ENCODE results near the gene FRMPD4. TPM values are rescaled to one million over a fixed set of nuclear protein-coding genes. Genes with fewer than 3 reads are reported as not detected.

FRMPD4 gene
- total and polyA plus RNA-seq, 2 experiments from 2014 or later: 0.19 to 0.80 TPM

DNA sequence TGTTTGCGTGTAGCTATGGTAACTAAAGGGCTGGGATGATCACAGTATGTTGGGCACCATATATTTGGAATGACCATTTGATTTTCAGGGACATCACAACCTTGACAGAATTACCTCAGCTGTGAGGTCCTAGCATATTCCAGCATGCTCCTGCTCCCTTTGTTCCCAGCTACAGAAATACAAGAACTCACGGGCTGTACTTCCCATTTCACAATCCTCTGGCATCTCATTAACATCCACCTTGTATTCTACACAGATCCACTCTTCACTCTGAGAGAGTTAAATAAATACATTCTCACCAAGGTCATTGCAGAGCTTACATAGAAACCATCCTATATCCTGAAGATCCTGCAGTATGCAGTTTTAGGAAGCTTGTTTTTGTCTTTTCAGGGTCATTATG is 169.7 kb downstream of the FRMPD4 start:
- Mint-ChIP-seq H3K27me3 (ENCODE audit: insufficient read depth, low read depth, poor library complexity) (no peaks in the 10 kb centered on the region), H3K4me1 (peaks cover 19% of the 10 kb centered on the region; the same call in 2 of the 3 replicates), H3K27ac (no peak overlapping the region), H3K9me3 (peaks cover 5% of the 10 kb centered on the region; the same call in 2 of the 3 replicates), H3K4me3 (no peak overlapping the region), H3K36me3 (ENCODE audit: low read depth) (no peaks in the 10 kb centered on the region)
- H3K4me3 ChIP-seq: no peak overlapping the region
- no peak for DNase-seq (ENCODE audit: low spot score)
- no peaks in the 10 kb centered on the region for H3K36me3 ChIP-seq (ENCODE audit: insufficient read depth)
- no peaks in the 10 kb centered on the region for H3K9me2 ChIP-seq (ENCODE audit: insufficient read depth)
- H3K79me2 ChIP-seq (replicated peaks; ENCODE audit: insufficient read depth): no peaks in the 10 kb centered on the region
- H3F3A ChIP-seq (replicated peaks; ENCODE audit: low read depth): no peaks in the 10 kb centered on the region
- no peaks in the 10 kb centered on the region for H4K20me1 ChIP-seq (replicated peaks; ENCODE audit: insufficient read depth)
- ATAC-seq: no peak
- H3K4me1 ChIP-seq (ENCODE audit: insufficient read depth): peaks cover 10% of the 10 kb centered on the region
- TF ChIP-seq REST (IDR thresholded peaks at IDR 0.05; ENCODE audit: unreplicated experiment): no peak
- no peak for TF ChIP-seq NANOG (IDR thresholded peaks at IDR 0.05; ENCODE audit: borderline replicate concordance)
- no peak for TF ChIP-seq CREB1 (CRISPR knock-in tag; IDR thresholded peaks at IDR 0.05; ENCODE audit: low read depth)
- no peak for TF ChIP-seq EZH2phosphoT487 (IDR thresholded peaks at IDR 0.05; ENCODE audit: unreplicated experiment)
- no peak for TF ChIP-seq ZNF331 (CRISPR knock-in tag; IDR thresholded peaks at IDR 0.05; ENCODE audit: low read depth)
- no peak for TF ChIP-seq ZNF462 (CRISPR knock-in tag; IDR thresholded peaks at IDR 0.05)
- no peak for TF ChIP-seq POLR2AphosphoS5 (IDR thresholded peaks at IDR 0.05; ENCODE audit: low read depth)
- TF ChIP-seq ZNF114 (CRISPR knock-in tag; IDR thresholded peaks at IDR 0.05): no peak
- no peaks in the 10 kb centered on the region for H3K27me3 ChIP-seq (ENCODE audit: insufficient read depth)
- no peak overlapping the region for H2AFZ ChIP-seq
- H3K4me2 ChIP-seq: 0 out of 2 replicates have a peak overlapping the region, but pooled peaks have one; percentile 43
- H3K27ac ChIP-seq (ENCODE audit: low read depth): no peak overlapping the region

Measured in GM23338 (cell line).